HG03469 (cell line): ENCODE measurements around the gene NUP37.

ENCODE experiments used
- ATAC-seq: cut with Tn5 transposase; IDR thresholded peaks from one replicate; pipeline ENCODE4 v1.9.1; 2021; ENCODE audit warnings: mild to moderate bottlenecking, moderate library complexity, moderate number of reproducible peaks; ENCODE audit not compliant: unreplicated experiment

Gene NUP37

GRCh38 chr12:102033991-102034745, 85.7 kb downstream of the NUP37 start:
- no peak for ATAC-seq

- ATAC-seq = no peak
These were observed 88.1 kb downstream of the NUP37 start for GRCh38 chr12:102031852-102032251.

- no peak for ATAC-seq
These were observed 90.8 kb downstream of the NUP37 start for GRCh38 chr12:102029141-102029540.

GRCh38 chr12:102026728-102027127, 93.2 kb downstream of the NUP37 start:
- ATAC-seq = no peak

- no peak for ATAC-seq
These were observed 95.1 kb downstream of the NUP37 start for GRCh38 chr12:102024765-102025164.

GRCh38 chr12:102023343-102023930, 96.5 kb downstream of the NUP37 start:
- ATAC-seq = no peak
